DMS53 treated with DMSO at 0.1 percent for 48 hours (cell line): ENCODE results near the gene SLC11A2.
"Not testable (repeated sequence)": the region's sequence is repeated elsewhere in the genome, so short reads cannot be mapped to it uniquely, and the experiment has no call there.

Experiments used
- DNase-seq: peaks from one replicate; lab custom pipeline; 2025; ENCODE audit not compliant: unreplicated experiment; lab: John Stamatoyannopoulos, UW

Gene SLC11A2

DNA sequence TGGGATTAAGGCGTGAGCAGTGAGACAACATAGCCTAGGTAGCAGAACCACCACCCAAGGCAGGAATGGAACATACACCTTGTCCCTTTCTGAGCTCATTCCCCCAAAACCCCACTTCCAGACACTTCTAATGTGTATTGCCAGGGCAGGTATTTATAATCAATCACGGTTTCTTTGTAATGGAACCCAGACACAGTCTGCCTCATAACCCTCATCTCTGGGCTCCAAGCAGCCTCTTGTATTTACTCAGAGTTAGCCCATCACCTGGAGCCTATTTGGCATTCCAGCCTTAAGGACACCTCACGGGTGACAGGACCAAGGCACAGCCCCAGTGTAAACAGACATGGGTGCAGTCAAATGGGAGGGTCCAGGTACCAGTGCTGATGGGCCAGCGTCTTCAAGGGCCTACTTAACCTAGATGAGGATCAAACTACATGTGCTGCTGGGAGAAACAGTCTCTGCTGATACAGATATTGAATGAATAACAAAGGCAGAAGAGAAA, 76.3 kb downstream of the SLC11A2 start:
- no peak for DNase-seq

DNA sequence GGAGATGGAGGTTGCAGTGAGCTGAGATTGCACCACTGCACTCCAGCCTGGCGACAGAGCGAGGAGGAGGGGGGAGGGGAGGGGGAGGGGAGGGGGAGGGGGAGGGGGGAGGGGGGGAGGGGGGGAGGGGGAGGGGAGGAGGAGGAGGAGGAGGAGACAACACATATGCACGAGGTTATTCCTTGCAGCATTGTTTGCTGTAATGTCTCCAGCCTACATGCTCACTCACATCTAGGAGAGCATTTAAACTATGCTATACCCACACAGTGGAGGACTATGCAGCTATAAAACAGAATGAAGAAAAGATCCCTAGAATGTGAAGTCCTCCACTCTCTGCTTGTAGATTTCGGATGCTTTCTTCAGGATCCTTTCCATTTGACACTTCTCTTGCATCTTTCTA, 77.4 kb downstream of the SLC11A2 start:
- no peak for DNase-seq

DNA sequence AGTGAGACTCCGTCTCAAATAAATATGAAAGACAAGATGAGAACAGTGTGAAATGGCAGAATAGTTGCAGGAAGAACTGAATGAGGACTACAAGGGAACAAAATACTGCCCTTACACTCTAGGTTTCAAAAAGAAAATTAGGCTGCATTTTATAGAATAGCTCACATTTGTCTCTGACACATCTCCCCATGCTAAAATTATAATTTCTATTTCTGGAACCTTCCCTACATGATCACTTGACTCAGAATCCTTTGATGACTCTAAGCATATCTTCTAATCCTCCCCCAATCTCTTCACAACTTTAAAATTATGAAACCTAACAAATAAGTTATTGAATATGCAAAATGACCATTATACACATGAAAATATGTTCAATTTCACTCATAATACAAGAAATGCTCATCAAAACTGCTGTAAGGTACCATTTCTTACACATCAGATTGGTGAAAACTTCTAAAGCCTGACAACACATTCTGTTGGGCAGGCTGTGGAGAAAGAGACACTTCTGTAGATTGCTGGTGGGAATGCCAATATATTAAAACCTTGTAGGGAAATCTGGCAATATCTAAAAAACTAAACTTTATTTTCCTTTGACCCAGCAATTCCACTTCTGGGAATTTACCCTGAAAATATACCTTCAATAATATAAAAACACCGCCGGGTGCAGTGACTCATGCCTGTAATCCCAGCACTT, 78.1 kb downstream of the SLC11A2 start:
- DNase-seq: no peak

DNA sequence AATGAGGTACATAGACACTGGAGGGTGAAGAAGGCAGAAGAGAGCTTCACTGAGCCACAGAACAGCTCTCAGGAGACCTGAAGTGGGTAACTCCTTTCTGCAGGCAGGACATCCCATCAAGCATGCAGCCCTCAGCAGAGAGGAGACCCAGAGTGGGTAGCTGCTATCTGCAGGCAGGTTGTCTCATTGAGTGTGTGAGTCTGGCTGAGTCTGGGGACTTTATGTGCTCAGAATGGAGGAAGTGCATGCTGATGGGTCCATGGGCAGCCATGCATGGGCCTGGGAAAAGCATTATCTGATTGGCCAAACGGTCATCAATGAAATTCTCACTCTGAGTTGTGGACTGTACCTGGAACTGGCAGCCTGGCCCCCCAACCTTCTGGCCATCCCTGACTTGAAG, 88.5 kb downstream of the SLC11A2 start:
- no peak for DNase-seq

DNA sequence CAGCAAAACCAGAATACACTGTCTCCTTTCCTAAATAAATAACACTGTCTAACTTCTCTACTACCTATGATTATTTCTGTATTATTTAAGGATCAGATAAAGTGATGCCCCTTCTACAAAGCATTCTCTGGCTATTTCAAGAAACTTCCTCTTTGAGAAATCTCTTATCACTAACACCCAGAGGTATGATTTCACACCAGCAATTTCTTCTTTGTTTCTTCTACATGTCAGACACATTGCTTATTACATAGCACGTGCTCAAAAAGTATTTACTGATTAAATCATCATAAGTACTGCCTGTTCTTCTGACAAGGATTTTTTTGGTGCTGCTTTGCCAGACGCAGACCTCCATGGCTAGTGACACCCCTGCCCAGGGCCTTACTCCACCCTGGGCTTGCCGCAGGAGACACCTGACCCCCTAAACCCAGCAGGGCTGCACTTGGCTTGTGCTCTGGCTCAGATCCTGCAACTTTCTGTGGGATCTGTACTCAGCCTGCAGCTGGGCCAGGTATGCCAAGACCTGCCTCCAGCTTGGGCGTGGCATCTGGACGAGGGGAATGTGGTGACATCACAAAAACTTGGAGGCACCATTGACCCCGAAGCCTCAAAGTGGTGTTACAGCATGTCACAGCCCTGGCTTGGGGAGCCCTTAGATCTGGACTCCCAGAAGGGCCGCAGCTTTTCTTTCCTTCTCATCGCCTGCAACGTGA, 89.2 kb downstream of the SLC11A2 start:
- no peak for DNase-seq

DNA sequence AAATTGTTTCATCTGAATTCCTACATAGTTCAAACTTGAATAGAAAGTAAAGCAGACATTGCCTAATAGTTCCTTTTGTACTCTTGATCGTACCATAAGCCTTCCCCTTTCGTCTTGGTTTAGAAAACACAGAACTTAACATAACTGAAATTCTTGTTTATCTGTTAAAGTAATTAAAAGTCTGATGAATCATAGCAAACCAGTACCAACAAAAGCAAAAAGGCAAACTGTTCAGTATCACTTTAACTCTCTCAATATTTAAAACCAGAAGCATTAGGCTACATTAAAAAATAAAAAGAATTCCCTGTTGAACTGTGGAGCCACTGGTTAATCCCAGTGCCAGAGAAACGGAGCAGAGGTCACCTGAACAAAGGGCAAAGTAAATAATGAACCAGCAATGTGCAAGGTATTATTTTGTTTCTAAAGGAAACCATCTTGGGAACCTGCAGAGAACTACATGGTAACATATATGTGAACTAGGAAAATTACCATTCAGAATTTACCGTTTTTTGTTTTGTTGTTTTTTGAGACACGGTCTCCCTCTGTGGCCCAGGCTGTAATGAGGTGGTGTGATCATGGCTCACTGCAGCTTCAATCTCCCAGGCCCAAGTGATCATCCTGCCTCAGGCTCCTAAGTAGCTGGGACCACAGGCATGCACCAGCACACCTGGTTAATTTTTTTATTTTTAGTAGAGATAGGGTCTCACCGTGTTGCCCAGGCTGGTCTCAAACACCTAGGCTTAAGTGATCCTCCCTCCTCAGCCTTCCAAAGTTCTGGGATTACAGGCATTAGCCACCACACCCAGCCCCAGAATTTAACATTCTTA, 91.0 kb downstream of the SLC11A2 start:
- no peak for DNase-seq

DNA sequence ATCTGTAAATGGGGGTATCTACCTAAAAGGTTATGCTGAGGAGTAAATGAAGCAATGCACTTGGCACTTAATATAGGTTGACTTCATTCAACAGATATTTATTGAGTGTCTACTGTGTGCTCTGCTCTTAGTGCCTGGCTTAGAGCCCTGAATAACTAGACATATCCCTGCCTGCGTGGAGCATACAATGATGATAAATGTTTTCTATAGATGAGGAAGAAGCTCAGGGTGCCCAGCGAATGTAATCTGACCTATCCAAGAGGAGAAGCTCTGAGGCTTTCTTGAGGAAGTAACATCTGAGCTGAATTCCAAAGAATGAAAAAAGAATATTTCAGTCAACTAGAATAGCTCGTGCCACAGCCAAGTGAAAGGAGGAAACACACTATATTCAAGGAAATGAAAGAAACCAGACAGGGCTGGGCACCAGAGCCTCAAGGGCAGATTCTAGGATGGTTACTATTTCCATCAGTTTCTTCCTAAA, 91.8 kb downstream of the SLC11A2 start:
- no peak for DNase-seq

DNA sequence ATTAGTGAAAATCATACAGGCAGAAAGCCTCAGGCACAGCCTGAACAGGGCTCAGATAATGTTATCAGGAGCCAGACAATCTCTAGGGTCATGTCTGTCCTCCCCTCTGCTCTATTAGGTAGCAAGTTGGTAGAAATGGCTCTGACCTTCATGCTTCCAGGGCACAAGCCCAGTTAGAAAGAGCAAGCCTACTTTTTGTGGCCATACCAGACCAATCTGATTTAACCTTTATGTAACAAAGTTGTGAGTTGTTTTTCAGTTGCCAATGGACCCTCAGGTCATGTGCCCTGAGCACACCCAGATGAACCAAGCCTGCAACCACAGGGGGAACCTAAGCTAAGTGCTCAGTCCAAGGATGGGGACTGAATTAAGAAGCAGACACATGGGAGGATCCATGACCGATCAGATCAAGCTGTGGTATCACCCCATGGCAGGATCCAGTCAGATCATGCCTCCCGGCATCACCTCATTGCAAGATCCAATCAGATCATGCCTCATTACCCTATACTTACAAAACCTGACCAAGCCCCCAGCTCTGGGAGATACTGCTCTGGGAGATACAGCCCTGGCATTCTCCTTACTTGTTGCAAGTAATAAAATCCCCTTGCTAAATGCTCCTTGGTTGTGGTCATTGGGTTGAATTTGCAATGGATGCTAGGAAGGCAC, 92.6 kb downstream of the SLC11A2 start:
- DNase-seq: no peak

DNA sequence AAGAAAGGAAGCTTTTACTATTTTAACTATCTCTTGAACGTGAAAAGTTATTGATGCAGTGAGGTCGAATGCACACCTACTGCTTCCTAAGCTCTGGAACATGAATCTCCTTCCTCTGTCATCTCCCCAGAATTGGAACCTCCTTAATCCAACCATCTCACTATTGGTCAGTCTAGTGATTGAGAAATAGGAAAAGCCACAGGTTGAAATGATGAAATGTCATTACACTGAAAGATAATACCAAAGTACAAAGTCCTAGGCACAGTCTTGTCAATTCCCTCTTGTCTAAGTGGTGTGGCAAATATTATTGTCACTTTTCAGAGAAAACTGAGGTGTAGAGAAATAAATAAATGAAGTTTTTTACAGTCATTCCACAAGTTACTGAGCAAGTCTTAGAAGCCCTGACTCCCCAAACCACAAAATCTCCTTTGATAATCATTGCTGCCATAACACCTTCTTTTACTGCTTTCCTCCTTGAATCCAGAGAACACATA, 93.3 kb downstream of the SLC11A2 start:
- DNase-seq: no peak

DNA sequence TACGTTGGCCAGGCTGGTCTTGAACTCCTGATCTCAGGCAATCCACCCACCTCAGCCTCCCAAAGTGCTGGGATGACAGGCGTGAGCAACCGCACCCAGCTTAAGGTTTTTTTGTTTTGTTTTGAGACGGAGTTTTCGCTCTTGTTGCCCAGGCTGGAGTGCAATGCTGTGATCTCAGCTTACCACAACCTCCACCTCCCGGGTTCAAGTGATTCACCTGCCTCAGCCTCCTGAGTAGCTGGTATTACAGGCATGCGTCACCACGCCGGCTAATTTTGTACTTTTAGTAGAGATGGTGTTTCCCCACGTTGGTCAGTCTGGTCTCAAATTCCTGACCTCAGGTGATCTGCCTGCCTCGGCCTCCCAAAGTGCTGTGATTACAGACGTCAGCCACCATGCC, 95.7 kb downstream of the SLC11A2 start:
- DNase-seq: not testable (repeated sequence)

DNA sequence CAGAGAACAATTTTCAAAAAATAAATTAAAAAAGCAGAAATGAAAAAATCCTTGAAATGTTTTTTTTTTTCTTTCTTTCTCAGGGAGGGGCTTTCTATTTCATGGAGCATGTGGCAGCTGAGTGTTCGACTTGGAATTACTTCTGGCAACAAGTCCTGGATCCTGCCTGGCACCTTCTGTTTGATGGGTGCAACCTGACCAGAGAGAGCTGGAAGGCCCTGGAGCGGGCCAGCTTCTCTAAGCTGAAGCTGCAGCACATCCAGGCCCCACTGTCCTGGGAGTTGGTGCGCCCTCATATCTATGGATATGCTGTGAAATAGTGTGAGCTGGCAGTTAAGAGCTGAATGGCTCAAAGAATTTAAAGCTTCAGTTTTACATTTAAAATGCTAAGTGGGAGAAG, 96.4 kb downstream of the SLC11A2 start:
- DNase-seq: no peak
